Astrocyte (in vitro differentiated cells and primary cell): ENCODE results near the gene COG3. TPM values are rescaled to one million over a fixed set of nuclear protein-coding genes. Genes with fewer than 3 reads are reported as not detected.

Experiments used
- DNase-seq: peaks from one replicate; pipeline ENCODE4 v3.0.0-alpha.2; 2010; ENCODE audit warnings: low read depth
- FAIRE-seq: peaks from 2 replicates; lab custom pipeline; 2011; peaks lifted over from hg19 to GRCh38; lab: Jason Lieb, UNC
- H2AFZ ChIP-seq: 2 replicates; pipeline ENCODE4 v1.6.0; 2012; ENCODE audit warnings: low read depth, low read length, inconsistent platforms
- H3K27ac ChIP-seq: 2 replicates; pipeline ENCODE4 v1.5.1; 2011; ENCODE audit warnings: low read depth, low read length, inconsistent platforms
- H3K27me3 ChIP-seq: 2 replicates; pipeline ENCODE4 v1.6.0; 2011; ENCODE audit warnings: low read length, inconsistent platforms; ENCODE audit not compliant: insufficient read depth
- H3K36me3 ChIP-seq: 2 replicates; pipeline ENCODE4 v1.5.1; 2011; ENCODE audit warnings: low read length, inconsistent platforms; ENCODE audit not compliant: insufficient read depth
- H3K4me1 ChIP-seq: 2 replicates; pipeline ENCODE4 v1.5.1; 2011; ENCODE audit warnings: low read length, inconsistent platforms; ENCODE audit not compliant: insufficient read depth
- H3K4me2 ChIP-seq: 2 replicates; pipeline ENCODE4 v1.6.0; 2012; ENCODE audit warnings: low read length, inconsistent platforms
- H3K4me3 ChIP-seq: 2 replicates; pipeline ENCODE4 v1.5.1; 2011; ENCODE audit warnings: low read depth, mild to moderate bottlenecking, low read length, inconsistent platforms; ENCODE audit not compliant: insufficient read depth
- H3K79me2 ChIP-seq: 2 replicates; pipeline ENCODE4 v1.6.0; 2012; ENCODE audit warnings: mild to moderate bottlenecking, low read length, inconsistent platforms; ENCODE audit not compliant: insufficient read depth
- H3K9ac ChIP-seq: 2 replicates; pipeline ENCODE4 v1.6.0; 2012; ENCODE audit warnings: mild to moderate bottlenecking, low read length, inconsistent platforms
- H3K9me3 ChIP-seq: 2 replicates; pipeline ENCODE4 v1.5.1; 2012; ENCODE audit warnings: low read depth, mild to moderate bottlenecking, low read length, inconsistent platforms; ENCODE audit not compliant: insufficient read depth
- H4K20me1 ChIP-seq: 2 replicates; pipeline ENCODE4 v1.6.0; 2012; ENCODE audit warnings: low read length, inconsistent platforms; ENCODE audit not compliant: insufficient read depth
- H3K27ac Mint-ChIP-seq: one replicate; pipeline ENCODE4 v1.8.0; 2021; ENCODE audit warnings: mild to moderate bottlenecking, mixed read lengths; ENCODE audit not compliant: unreplicated experiment
- H3K27me3 Mint-ChIP-seq: one replicate; pipeline ENCODE4 v1.8.0; 2021; ENCODE audit warnings: low read depth, mixed read lengths; ENCODE audit not compliant: unreplicated experiment
- H3K36me3 Mint-ChIP-seq: one replicate; pipeline ENCODE4 v1.8.0; 2021; ENCODE audit warnings: low read depth, mixed read lengths; ENCODE audit not compliant: unreplicated experiment
- H3K4me1 Mint-ChIP-seq: one replicate; pipeline ENCODE4 v1.8.0; 2021; ENCODE audit warnings: low read depth, mixed read lengths; ENCODE audit not compliant: unreplicated experiment
- H3K4me3 Mint-ChIP-seq: one replicate; pipeline ENCODE4 v1.8.0; 2021; ENCODE audit warnings: mild to moderate bottlenecking, moderate library complexity, mixed read lengths; ENCODE audit not compliant: unreplicated experiment
- H3K9me3 Mint-ChIP-seq: one replicate; pipeline ENCODE4 v1.8.0; 2021; ENCODE audit warnings: mild to moderate bottlenecking, mixed read lengths; ENCODE audit not compliant: unreplicated experiment
- CTCF ChIP-seq: IDR thresholded peaks from 2 replicates; pipeline ENCODE4 v1.5.1; 2011; ENCODE audit warnings: low read depth, mild to moderate bottlenecking, inconsistent platforms, low read length, moderate library complexity; ENCODE audit not compliant: insufficient read depth
- EZH2 ChIP-seq: IDR thresholded peaks from 2 replicates; pipeline ENCODE4 v1.6.1; 2012; ENCODE audit warnings: mild to moderate bottlenecking, low read length, inconsistent platforms; ENCODE audit not compliant: insufficient read depth
- total RNA-seq: library from RNA; stranded (reverse); gene quantifications from 2 replicates; pipeline ENCODE4 v1.2.1, GENCODE V29; 2021

COG3 gene
- total RNA-seq, 1 donor from 2014 or later, result 24.9 TPM

- Histone ChIP-seq H3K9ac (no peak overlapping the region), H4K20me1 (no peaks in the 10 kb centered on the region), H3K27ac (no peak overlapping the region), H2AFZ (no peak overlapping the region), H3K27me3 (peaks cover 14% of the 10 kb centered on the region), H3K36me3 (no peaks in the 10 kb centered on the region), H3K79me2 (no peaks in the 10 kb centered on the region), H3K4me3 (no peak overlapping the region), H3K4me2 (no peak overlapping the region), H3K4me1 (no peaks in the 10 kb centered on the region), H3K9me3 (no peaks in the 10 kb centered on the region)
- no peak overlapping the region for H3K27ac Mint-ChIP-seq
- H3K36me3 Mint-ChIP-seq, result no peaks in the 10 kb centered on the region
- H3K9me3 Mint-ChIP-seq, result peaks cover 4% of the 10 kb centered on the region
- H3K4me3 Mint-ChIP-seq, result no peak overlapping the region
- H3K27me3 Mint-ChIP-seq, result peaks cover 31% of the 10 kb centered on the region
- FAIRE-seq, result no peak
- no peaks in the 10 kb centered on the region for H3K4me1 Mint-ChIP-seq
- TF ChIP-seq EZH2, result no peak
- TF ChIP-seq CTCF, result no peak
- no peak for DNase-seq
Measured at GRCh38 chr13:45576466-45576865, 111.7 kb downstream of the COG3 start.

GRCh38 chr13:45582408-45583076 lies 117.8 kb downstream of the COG3 start:
- Mint-ChIP-seq H3K4me3 (no peak overlapping the region), H3K36me3 (no peaks in the 10 kb centered on the region), H3K9me3 (peaks cover 8% of the 10 kb centered on the region), H3K27me3 (peaks cover 49% of the 10 kb centered on the region), H3K27ac (no peak overlapping the region), H3K4me1 (no peaks in the 10 kb centered on the region)
- Histone ChIP-seq H4K20me1 (no peaks in the 10 kb centered on the region), H3K9me3 (no peaks in the 10 kb centered on the region), H3K27me3 (peaks cover 3% of the 10 kb centered on the region), H3K27ac (no peak overlapping the region), H2AFZ (no peak overlapping the region), H3K36me3 (no peaks in the 10 kb centered on the region), H3K79me2 (no peaks in the 10 kb centered on the region), H3K9ac (no peak overlapping the region), H3K4me1 (no peaks in the 10 kb centered on the region), H3K4me3 (no peak overlapping the region), H3K4me2 (no peak overlapping the region)
- FAIRE-seq, result no peak
- DNase-seq, result no peak
- TF ChIP-seq CTCF (no peak), EZH2 (no peak)

- H2AFZ ChIP-seq, result no peak overlapping the region
- no peak overlapping the region for H3K27ac ChIP-seq
- Mint-ChIP-seq H3K27ac (no peak overlapping the region), H3K27me3 (peaks cover 45% of the 10 kb centered on the region), H3K36me3 (no peaks in the 10 kb centered on the region), H3K9me3 (peaks cover 6% of the 10 kb centered on the region), H3K4me3 (no peak overlapping the region), H3K4me1 (no peaks in the 10 kb centered on the region)
- TF ChIP-seq EZH2 (no peak), CTCF (no peak)
- H3K79me2 ChIP-seq, result no peaks in the 10 kb centered on the region
- DNase-seq (no peak), FAIRE-seq (no peak)
- H3K27me3 ChIP-seq, result no peaks in the 10 kb centered on the region
- no peaks in the 10 kb centered on the region for H3K4me1 ChIP-seq
- no peaks in the 10 kb centered on the region for H4K20me1 ChIP-seq
- H3K4me3 ChIP-seq, result no peak overlapping the region
- H3K9ac ChIP-seq, result no peak overlapping the region
- no peak overlapping the region for H3K4me2 ChIP-seq
- H3K9me3 ChIP-seq, result no peaks in the 10 kb centered on the region
- no peaks in the 10 kb centered on the region for H3K36me3 ChIP-seq
Measured at GRCh38 chr13:45584816-45585215, 120.1 kb downstream of the COG3 start.
